Breast epithelium (tissue), 4 donors: Measurements from ENCODE around the gene NAV2. TPM values are rescaled to one million over a fixed set of nuclear protein-coding genes. Genes with fewer than 3 reads are reported as not detected.

Experiments
- DNase-seq, 2 donors: peaks; one replicate each; pipeline ENCODE4 v3.0.0-alpha.2; 2019; ENCODE audit warnings: low spot score in 2 of 2
- H3K27ac ChIP-seq, 2 donors: fragments of 200-600 bp; sonication (generic) in 1 of 2; one replicate each; pipeline ENCODE4 v1.5.1; 2016 to 2019; ENCODE audit warnings: mild to moderate bottlenecking in 1 of 2
- H3K27me3 ChIP-seq, 2 donors: fragments of 200-600 bp; sonication (generic) in 1 of 2; one replicate each; pipeline versions ENCODE4 v1.5.1 to v1.6.0; 2017 to 2019; ENCODE audit warnings: control low read depth in 1 of 2, mild to moderate bottlenecking in 1 of 2
- H3K36me3 ChIP-seq: fragments of 200-600 bp; one replicate; pipeline ENCODE4 v1.5.1; 2019
- H3K4me1 ChIP-seq, 2 donors: fragments of 200-600 bp; sonication (generic); one replicate each; pipeline ENCODE4 v1.5.1; 2016 to 2019; ENCODE audit warnings: control low read depth in 1 of 2
- H3K4me3 ChIP-seq, 3 donors: fragments of 200-600 bp; sonication (generic); 1 replicate in 2 of 3; 2 replicates in 1 of 3; pipeline ENCODE4 v1.5.1; 2016 to 2019; ENCODE audit warnings: mild to moderate bottlenecking in 3 of 3, moderate library complexity in 2 of 3
- H3K9me3 ChIP-seq, 2 donors: fragments of 200-600 bp; sonication (generic) in 1 of 2; one replicate each; pipeline ENCODE4 v1.5.1; 2016 to 2019; ENCODE audit warnings: control low read depth in 1 of 2
- POLR2A ChIP-seq: fragments of 450-650 bp; IDR thresholded peaks from one replicate; pipeline ENCODE4 v1.6.1; 2016; ENCODE audit warnings: antibody characterized with exemption, mild to moderate bottlenecking, moderate library complexity
- POLR2AphosphoS5 ChIP-seq, 3 donors: sonication (generic); formaldehyde crosslinking; IDR thresholded peaks; one replicate each; pipeline ENCODE4 v1.6.1; 2017; ENCODE audit warnings: antibody characterized with exemption in 3 of 3
- intact Hi-C: fragments of 100-400 bp; cut with DNase I; formaldehyde crosslinking; loops from one replicate; pipeline ENCODE4 v1.15.1; 2023; ENCODE audit warnings: low total_unique reads
- total RNA-seq, 3 donors: library from RNA; depleted of rRNA; stranded (reverse); fragments of >200 nt; gene quantifications; one replicate each; pipeline ENCODE4 v1.1.0, GENCODE V29; 2016
- TF ChIP-seq, protein P1 (sequence below), 3 donors: fragments of 450-650 bp; IDR thresholded peaks; one replicate each; pipeline ENCODE4 v1.5.1; 2016 to 2017; ENCODE audit warnings: antibody characterized with exemption in 3 of 3, mild to moderate bottlenecking in 3 of 3, moderate library complexity in 3 of 3

NAV2 gene
- total RNA-seq, 3 donors from 2014 or later: 28.2 to 61.8 (median 31.4) TPM

DNA sequence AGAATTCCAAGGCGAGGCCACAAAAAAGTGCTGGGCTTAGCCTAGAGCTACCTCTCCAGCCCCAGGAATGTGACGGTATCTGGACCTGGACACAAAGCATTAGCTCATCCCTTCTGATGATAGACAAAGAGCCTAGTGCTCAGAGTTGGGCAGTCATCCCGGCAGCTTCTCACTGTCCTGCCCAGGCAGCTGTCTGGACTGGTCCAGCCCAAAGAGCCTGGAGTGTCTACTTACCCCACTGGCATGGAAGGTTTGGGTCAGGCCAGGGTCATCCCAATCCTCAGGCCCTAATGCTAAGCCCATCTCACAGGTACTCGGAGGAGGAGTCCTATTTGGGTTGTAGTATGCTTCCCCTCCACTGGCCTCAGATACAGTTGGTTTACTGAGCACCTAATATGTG lies 31.0 kb downstream of the NAV2 start:
- Histone ChIP-seq H3K27ac (peak overlapping the region; percentile 5 to 14), H3K4me3 (no peak overlapping the region), H3K27me3 (no peaks in the 10 kb centered on the region), H3K9me3 (no peaks in the 10 kb centered on the region), H3K36me3 (no peaks in the 10 kb centered on the region), H3K4me1 (no peaks in the 10 kb centered on the region)
- TF ChIP-seq POLR2A (no peak), POLR2AphosphoS5 (IDR thresholded peaks at IDR 0.05) (no peak)
- TF ChIP-seq, protein P1, sequence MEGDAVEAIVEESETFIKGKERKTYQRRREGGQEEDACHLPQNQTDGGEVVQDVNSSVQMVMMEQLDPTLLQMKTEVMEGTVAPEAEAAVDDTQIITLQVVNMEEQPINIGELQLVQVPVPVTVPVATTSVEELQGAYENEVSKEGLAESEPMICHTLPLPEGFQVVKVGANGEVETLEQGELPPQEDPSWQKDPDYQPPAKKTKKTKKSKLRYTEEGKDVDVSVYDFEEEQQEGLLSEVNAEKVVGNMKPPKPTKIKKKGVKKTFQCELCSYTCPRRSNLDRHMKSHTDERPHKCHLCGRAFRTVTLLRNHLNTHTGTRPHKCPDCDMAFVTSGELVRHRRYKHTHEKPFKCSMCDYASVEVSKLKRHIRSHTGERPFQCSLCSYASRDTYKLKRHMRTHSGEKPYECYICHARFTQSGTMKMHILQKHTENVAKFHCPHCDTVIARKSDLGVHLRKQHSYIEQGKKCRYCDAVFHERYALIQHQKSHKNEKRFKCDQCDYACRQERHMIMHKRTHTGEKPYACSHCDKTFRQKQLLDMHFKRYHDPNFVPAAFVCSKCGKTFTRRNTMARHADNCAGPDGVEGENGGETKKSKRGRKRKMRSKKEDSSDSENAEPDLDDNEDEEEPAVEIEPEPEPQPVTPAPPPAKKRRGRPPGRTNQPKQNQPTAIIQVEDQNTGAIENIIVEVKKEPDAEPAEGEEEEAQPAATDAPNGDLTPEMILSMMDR (IDR thresholded peaks at IDR 0.05): no peak
- intact Hi-C loops: loop anchor here (10.0 kb wide), 1 partner anchor 179 kb away; no protein-coding TSS in a partner anchor
- DNase-seq: no peak

DNA sequence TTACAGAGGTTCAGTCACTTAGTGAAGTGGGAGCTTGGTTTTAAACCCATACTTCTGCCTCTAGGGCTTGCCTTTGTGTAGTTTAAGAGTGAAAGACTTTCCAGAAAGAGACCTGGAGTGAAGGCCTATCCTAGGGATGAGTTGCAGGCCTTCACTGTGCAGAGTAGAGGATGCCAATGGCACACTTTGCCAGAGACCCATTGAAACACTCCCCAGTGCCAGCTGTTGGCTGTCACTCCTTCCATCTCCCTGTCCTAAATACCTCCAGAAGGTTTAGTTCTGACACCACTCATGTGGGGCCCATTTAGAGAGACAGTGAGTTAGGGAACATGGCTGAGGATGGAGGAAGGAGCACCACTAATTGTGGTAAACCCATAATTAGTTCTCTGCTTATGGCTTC lies 31.5 kb downstream of the NAV2 start:
- Histone ChIP-seq H3K9me3 (no peaks in the 10 kb centered on the region), H3K27me3 (no peaks in the 10 kb centered on the region), H3K27ac (no peak overlapping the region), H3K4me3 (no peak overlapping the region), H3K36me3 (no peaks in the 10 kb centered on the region), H3K4me1 (no peaks in the 10 kb centered on the region)
- DNase-seq: no peak
- intact Hi-C loops: loop anchor here (10.0 kb wide), 1 partner anchor 179 kb away; no protein-coding TSS in a partner anchor
- TF ChIP-seq POLR2A: no peak

DNA sequence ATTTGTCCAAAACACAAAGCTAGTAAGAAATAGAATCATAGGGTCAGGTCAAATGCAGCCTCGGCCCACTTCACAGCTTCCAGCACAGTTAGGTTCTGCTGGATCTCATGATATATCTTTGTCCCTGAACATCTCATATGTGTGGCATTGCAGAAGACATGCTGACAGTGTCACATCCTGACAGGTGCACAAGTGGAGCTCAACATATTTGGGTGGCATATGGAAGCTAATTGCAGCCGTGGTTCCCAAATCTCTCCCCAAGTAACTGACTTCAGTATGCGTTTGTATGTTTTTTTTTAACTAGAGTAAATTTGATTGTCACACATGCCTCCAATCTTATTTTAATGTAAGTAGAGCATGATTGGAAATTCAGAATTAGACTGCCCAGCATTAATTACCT lies 33.4 kb downstream of the NAV2 start:
- no peaks in the 10 kb centered on the region for H3K36me3 ChIP-seq
- TF ChIP-seq, protein P1 (IDR thresholded peaks at IDR 0.05): no peak
- TF ChIP-seq POLR2A: no peak
- no peak for TF ChIP-seq POLR2AphosphoS5 (IDR thresholded peaks at IDR 0.05)
- no peak for DNase-seq
- H3K4me3 ChIP-seq: no peak overlapping the region
- intact Hi-C loops: loop anchor here (10.0 kb wide), 1 partner anchor 181 kb away; no protein-coding TSS in a partner anchor
- H3K27ac ChIP-seq: no peak overlapping the region
- H3K27me3 ChIP-seq: no peaks in the 10 kb centered on the region
- no peaks in the 10 kb centered on the region for H3K4me1 ChIP-seq
- no peaks in the 10 kb centered on the region for H3K9me3 ChIP-seq

DNA sequence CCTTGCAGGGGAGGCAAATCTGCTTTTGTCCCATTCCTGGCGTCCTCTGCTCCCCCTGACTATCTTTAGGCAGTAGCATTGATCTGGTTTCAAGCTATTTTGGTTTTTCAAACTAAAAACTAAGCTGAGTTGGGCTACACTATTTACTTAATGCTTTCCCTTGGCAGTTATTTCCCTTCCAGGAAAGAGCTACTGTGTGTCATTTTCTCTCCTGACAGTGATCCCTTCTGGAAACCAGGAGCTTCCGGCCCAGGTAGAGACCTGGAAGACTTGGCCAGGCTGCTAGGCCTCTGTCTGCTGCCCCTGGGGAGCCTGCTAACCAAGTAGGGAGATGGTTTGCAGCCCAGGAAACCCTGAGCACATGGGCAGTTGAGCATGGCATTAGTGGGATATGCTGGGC lies 35.0 kb downstream of the NAV2 start:
- Histone ChIP-seq H3K36me3 (no peaks in the 10 kb centered on the region), H3K27ac (no peak overlapping the region), H3K27me3 (no peaks in the 10 kb centered on the region), H3K9me3 (no peaks in the 10 kb centered on the region), H3K4me1 (no peaks in the 10 kb centered on the region), H3K4me3 (no peak overlapping the region)
- TF ChIP-seq, protein P1 (IDR thresholded peaks at IDR 0.05): no peak
- TF ChIP-seq POLR2AphosphoS5 (IDR thresholded peaks at IDR 0.05): no peak
- TF ChIP-seq POLR2A: no peak
- intact Hi-C loops: loop anchor here (10.0 kb wide), 1 partner anchor 183 kb away; no protein-coding TSS in a partner anchor
- DNase-seq: no peak

DNA sequence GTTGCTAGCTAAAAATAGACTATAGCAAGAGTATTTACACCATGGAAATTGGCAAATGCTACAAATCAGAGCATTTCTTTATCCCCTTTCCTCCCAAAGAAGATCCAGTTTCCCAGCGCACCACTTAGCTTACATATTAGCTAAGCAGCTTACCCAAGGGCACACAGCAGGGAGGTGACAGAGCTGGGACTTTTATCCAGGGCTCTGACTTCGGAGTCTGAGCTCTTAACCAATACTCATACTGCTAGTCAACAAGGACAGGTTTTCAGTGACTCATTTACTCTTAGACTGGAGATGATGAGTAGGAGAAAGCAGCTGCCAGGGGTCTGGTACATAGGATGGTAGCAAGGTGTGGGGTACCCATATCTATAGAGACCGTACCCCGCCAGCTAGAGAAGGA lies 38.4 kb downstream of the NAV2 start:
- H3K36me3 ChIP-seq: no peaks in the 10 kb centered on the region
- no peaks in the 10 kb centered on the region for H3K9me3 ChIP-seq
- H3K27ac ChIP-seq: no peak overlapping the region
- no peaks in the 10 kb centered on the region for H3K4me1 ChIP-seq
- no peaks in the 10 kb centered on the region for H3K27me3 ChIP-seq
- intact Hi-C loops: loop anchor here (5.0 kb wide), 1 partner anchor 471 kb away; no protein-coding TSS in a partner anchor
- no peak overlapping the region for H3K4me3 ChIP-seq
- no peak for DNase-seq
- TF ChIP-seq, protein P1 (IDR thresholded peaks at IDR 0.05): no peak
- TF ChIP-seq POLR2A: no peak
- no peak for TF ChIP-seq POLR2AphosphoS5 (IDR thresholded peaks at IDR 0.05)
